AG09319 (cell line): ENCODE results near the gene EPHB1.

ENCODE experiments used
- DNase-seq: peaks from one replicate; pipeline ENCODE4 v3.0.0-alpha.2; 2010; ENCODE audit warnings: low read depth; ENCODE audit errors: extremely low read depth
- CTCF ChIP-seq: IDR thresholded peaks from 2 replicates; pipeline ENCODE4 v1.5.1; 2011; ENCODE audit warnings: low read depth, mild to moderate bottlenecking, inconsistent platforms, low read length, moderate library complexity

Gene EPHB1

DNA sequence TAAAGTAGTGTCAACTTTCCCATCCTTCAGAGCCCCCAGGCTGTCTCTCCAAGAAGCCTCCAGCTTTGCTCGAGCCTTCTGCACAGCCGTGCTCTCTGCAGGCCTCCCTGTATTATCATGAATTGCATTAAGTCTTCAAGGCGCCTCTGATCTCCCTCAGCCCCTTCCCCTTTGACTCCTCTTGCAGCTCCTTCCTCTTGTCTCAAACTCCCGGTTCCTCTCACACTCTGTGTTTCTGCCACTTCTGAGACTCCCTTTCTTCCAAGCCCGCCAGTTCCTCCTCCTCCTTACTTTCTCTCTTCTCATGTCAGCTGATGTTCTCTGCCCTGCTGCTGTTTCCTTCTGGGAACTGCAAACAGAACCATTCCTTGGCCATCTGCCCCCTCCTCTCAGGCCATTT, 418.8 kb downstream of the EPHB1 start:
- no peak for TF ChIP-seq CTCF
- no peak for DNase-seq

- DNase-seq, result no peak
- no peak for TF ChIP-seq CTCF
Observed at GRCh38 chr3:135214400-135214799, 419.3 kb downstream of the EPHB1 start.

- no peak for TF ChIP-seq CTCF
- DNase-seq, result no peak
Observed at GRCh38 chr3:135215516-135215915, 420.5 kb downstream of the EPHB1 start.

DNA sequence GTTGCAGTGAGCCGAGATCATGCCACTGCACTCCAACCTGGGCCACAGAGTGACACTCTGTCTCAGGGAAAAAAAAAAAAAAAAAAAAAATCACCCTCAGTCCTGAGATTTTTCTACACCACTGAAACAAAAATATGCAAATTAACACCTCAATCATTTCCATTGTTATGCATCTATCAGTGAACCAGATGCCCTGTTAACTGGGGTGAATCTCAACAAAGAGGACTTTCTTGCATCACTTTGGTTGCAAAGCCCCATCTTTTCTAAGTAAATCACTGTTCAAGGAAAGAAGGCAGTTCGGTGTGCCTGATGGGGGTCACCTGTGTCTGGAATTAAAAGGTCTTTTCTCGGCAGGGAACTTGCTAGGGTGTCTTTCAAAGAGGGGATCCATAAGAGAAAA, 421.6 kb downstream of the EPHB1 start:
- TF ChIP-seq CTCF, result no peak
- DNase-seq, result no peak

GRCh38 chr3:135217730-135218129, 422.7 kb downstream of the EPHB1 start:
- DNase-seq, result no peak
- TF ChIP-seq CTCF, result no peak

- no peak for DNase-seq
- TF ChIP-seq CTCF, result no peak
Observed at GRCh38 chr3:135218304-135218703, 423.2 kb downstream of the EPHB1 start.

DNA sequence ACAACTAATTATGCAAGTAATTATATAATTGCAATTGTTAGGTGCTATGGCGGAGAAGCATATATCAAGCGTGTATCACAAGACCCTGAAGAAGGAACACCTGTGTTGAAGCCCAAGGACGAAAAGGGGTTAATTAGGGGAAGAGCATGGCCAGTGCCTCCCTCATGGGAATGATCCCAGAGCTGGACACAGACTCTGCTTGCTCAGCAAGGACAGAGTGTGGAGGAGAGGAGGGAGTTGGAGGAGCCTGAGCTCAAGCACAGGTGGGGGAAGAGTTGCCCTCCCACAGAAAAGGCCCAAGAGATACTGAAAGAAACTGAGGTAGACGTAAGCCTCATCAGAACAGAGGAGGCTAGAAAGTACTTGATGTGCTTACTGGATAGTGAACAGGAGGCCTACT, 423.7 kb downstream of the EPHB1 start:
- no peak for TF ChIP-seq CTCF
- no peak for DNase-seq
